Measurements from ENCODE around the gene NRXN3. TPM values are rescaled to one million over a fixed set of nuclear protein-coding genes. Genes with fewer than 3 reads are reported as not detected.

The NRXN3 gene
- total RNA-seq, 1 donor from 2014 or later = under 0.01 TPM

GRCh38 chr14:78319887-78320635 is 149.9 kb downstream of the NRXN3 start:
- no peak for DNase-seq (ENCODE audit: low read depth in 2 of 2)

- DNase-seq (ENCODE audit: low read depth in 2 of 2) = no peak
These were observed 154.2 kb downstream of the NRXN3 start for GRCh38 chr14:78324353-78324752.

GRCh38 chr14:78325911-78326310 is 155.7 kb downstream of the NRXN3 start:
- no peak for DNase-seq (ENCODE audit: low read depth in 2 of 2)

GRCh38 chr14:78327426-78328221 is 157.5 kb downstream of the NRXN3 start:
- DNase-seq (ENCODE audit: low read depth in 2 of 2) = no peak

GRCh38 chr14:78329371-78329770 is 159.2 kb downstream of the NRXN3 start:
- DNase-seq (ENCODE audit: low read depth in 2 of 2) = no peak

GRCh38 chr14:78335531-78335930 is 165.4 kb downstream of the NRXN3 start:
- DNase-seq (ENCODE audit: low read depth in 2 of 2) = no peak

- no peak for DNase-seq (ENCODE audit: low read depth in 2 of 2)
These were observed 170.1 kb downstream of the NRXN3 start for GRCh38 chr14:78340250-78340649.

GRCh38 chr14:78341827-78342389 is 171.7 kb downstream of the NRXN3 start:
- no peak for DNase-seq (ENCODE audit: low read depth in 2 of 2)

- DNase-seq (ENCODE audit: low read depth in 2 of 2) = no peak
These were observed 172.7 kb downstream of the NRXN3 start for GRCh38 chr14:78342879-78343278.

GRCh38 chr14:78344290-78344689 is 174.1 kb downstream of the NRXN3 start:
- no peak for DNase-seq (ENCODE audit: low read depth in 2 of 2)

GRCh38 chr14:78345131-78345744 is 175.1 kb downstream of the NRXN3 start:
- DNase-seq (ENCODE audit: low read depth in 2 of 2) = no peak

- no peak for DNase-seq (ENCODE audit: low read depth in 2 of 2)
These were observed 176.6 kb downstream of the NRXN3 start for GRCh38 chr14:78346747-78347146.

- DNase-seq (ENCODE audit: low read depth in 2 of 2) = no peak
These were observed 184.9 kb downstream of the NRXN3 start for GRCh38 chr14:78355109-78355508.

- no peak for DNase-seq (ENCODE audit: low read depth in 2 of 2)
These were observed 186.2 kb downstream of the NRXN3 start for GRCh38 chr14:78356391-78356790.

GRCh38 chr14:78358591-78358990 is 188.4 kb downstream of the NRXN3 start:
- no peak for DNase-seq (ENCODE audit: low read depth in 2 of 2)

GRCh38 chr14:78359581-78359980 is 189.4 kb downstream of the NRXN3 start:
- no peak for DNase-seq (ENCODE audit: low read depth in 2 of 2)

GRCh38 chr14:78363008-78363407 is 192.8 kb downstream of the NRXN3 start:
- no peak for DNase-seq (ENCODE audit: low read depth in 2 of 2)

GRCh38 chr14:78367355-78367754 is 197.2 kb downstream of the NRXN3 start:
- no peak for DNase-seq (ENCODE audit: low read depth in 2 of 2)

GRCh38 chr14:78383060-78383459 is 212.9 kb downstream of the NRXN3 start:
- DNase-seq (ENCODE audit: low read depth in 2 of 2) = no peak

GRCh38 chr14:78398216-78398615 is 228.0 kb downstream of the NRXN3 start:
- no peak for DNase-seq (ENCODE audit: low read depth in 2 of 2)

- peak in 1 of 2 donors; percentile 5 for DNase-seq (ENCODE audit: low read depth in 2 of 2)
These were observed 229.2 kb downstream of the NRXN3 start for GRCh38 chr14:78399316-78399889.

- DNase-seq (ENCODE audit: low read depth in 2 of 2) = no peak
These were observed 231.7 kb downstream of the NRXN3 start for GRCh38 chr14:78401866-78402265.

Measured in dermis microvascular lymphatic vessel endothelial cell (primary cell).